Body of pancreas (tissue), 4 donors: ENCODE results near the gene SLC7A4. TPM values are rescaled to one million over a fixed set of nuclear protein-coding genes. Genes with fewer than 3 reads are reported as not detected.

ENCODE experiments used
- ATAC-seq: fragments of 150-250 bp; one replicate; pipeline ENCODE4 v1.9.1; 2016
- DNase-seq, 4 donors: peaks; one replicate each; pipeline ENCODE4 v3.0.0-alpha.2; 2019
- H3K27ac ChIP-seq, 4 donors: fragments of 200-600 bp; sonication (generic); 1 replicate in 3 of 4; 2 replicates in 1 of 4; pipeline versions ENCODE4 v1.5.1 to v1.6.1; 2016 to 2019; ENCODE audit warnings: mild to moderate bottlenecking in 1 of 4, mixed read lengths in 1 of 4, moderate library complexity in 1 of 4
- H3K27me3 ChIP-seq, 2 donors: fragments of 200-600 bp; sonication (generic); one replicate each; pipeline ENCODE4 v1.6.0; 2016; ENCODE audit warnings: mild to moderate bottlenecking in 1 of 2
- H3K36me3 ChIP-seq, 2 donors: fragments of 200-600 bp; sonication (generic); replicated peaks in 1 of 2; 2 replicates each; pipeline ENCODE4 v1.5.1; 2016; ENCODE audit warnings: low read depth in 2 of 2; ENCODE audit not compliant: insufficient read depth in 1 of 2
- H3K4me1 ChIP-seq: fragments of 200-600 bp; sonication (generic); one replicate; pipeline ENCODE4 v1.6.0; 2016
- H3K4me3 ChIP-seq, 2 donors: fragments of 200-600 bp; sonication (generic); 1 replicate in 1 of 2; 2 replicates in 1 of 2; pipeline ENCODE4 v1.5.1; 2016 to 2019
- H3K9me3 ChIP-seq, 3 donors: fragments of 200-600 bp; sonication (generic); 1 replicate in 2 of 3; 2 replicates in 1 of 3; pipeline ENCODE4 v1.5.1; 2016
- POLR2A ChIP-seq, 3 donors: fragments of 450-650 bp; IDR thresholded peaks; one replicate each; pipeline ENCODE4 v1.6.1; 2016; ENCODE audit warnings: antibody characterized with exemption in 3 of 3, mild to moderate bottlenecking in 2 of 3
- WGBS, 2 donors: methylation state at CpG; one replicate each; pipeline ENCODE4 v1.1.5; 2017; 5-methylcytosine and 5-hydroxymethylcytosine counted together
- intact Hi-C: fragments of 100-400 bp; cut with DNase I; formaldehyde crosslinking; loops from one replicate; pipeline ENCODE4 v1.15.1; 2023
- total RNA-seq, 2 donors: library from RNA; depleted of rRNA; stranded (reverse); fragments of >200 nt; gene quantifications; one replicate each; pipeline ENCODE4 v1.1.0, GENCODE V29; 2016
- TF ChIP-seq, protein P1 (sequence below), 7 experiments: fragments of 450-650 bp in 4 of 7; fragments of 200-600 bp in 3 of 7; sonication (generic) in 3 of 7; IDR thresholded peaks; one replicate each; pipeline ENCODE4 v1.5.1; 2016 to 2019; ENCODE audit warnings: antibody characterized with exemption in 7 of 7

SLC7A4 gene
- total RNA-seq, 2 donors from 2014 or later: 1.3 to 1.8 TPM

DNA sequence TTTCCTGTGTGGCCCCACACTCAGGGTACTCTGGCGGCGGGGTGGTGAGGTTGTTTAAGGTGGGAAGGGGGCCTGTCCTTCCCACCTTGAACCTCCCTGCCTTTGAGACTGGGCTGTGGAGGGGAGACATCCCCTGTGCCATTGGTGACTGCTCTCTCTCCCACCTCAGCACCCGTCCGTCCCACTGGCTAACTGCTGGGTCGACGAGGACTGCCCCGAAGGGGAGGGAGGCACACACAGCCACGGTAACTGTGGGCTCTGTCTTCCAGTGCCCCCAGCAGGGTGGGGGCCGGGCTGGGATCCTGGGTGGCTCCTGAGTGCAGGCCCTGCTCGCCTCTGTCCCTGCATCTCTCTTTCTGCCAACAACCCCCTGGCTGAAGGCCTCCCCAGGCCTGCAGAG is 9.9 kb downstream of the SLC7A4 start:
- Histone ChIP-seq H3K36me3 (no peaks in the 10 kb centered on the region), H3K9me3 (no peaks in the 10 kb centered on the region), H3K27me3 (no peaks in the 10 kb centered on the region), H3K4me3 (no peak overlapping the region), H3K4me1 (no peaks in the 10 kb centered on the region), H3K27ac (no peak overlapping the region)
- DNase-seq (no peak), ATAC-seq (no peak)
- TF ChIP-seq, protein P1, sequence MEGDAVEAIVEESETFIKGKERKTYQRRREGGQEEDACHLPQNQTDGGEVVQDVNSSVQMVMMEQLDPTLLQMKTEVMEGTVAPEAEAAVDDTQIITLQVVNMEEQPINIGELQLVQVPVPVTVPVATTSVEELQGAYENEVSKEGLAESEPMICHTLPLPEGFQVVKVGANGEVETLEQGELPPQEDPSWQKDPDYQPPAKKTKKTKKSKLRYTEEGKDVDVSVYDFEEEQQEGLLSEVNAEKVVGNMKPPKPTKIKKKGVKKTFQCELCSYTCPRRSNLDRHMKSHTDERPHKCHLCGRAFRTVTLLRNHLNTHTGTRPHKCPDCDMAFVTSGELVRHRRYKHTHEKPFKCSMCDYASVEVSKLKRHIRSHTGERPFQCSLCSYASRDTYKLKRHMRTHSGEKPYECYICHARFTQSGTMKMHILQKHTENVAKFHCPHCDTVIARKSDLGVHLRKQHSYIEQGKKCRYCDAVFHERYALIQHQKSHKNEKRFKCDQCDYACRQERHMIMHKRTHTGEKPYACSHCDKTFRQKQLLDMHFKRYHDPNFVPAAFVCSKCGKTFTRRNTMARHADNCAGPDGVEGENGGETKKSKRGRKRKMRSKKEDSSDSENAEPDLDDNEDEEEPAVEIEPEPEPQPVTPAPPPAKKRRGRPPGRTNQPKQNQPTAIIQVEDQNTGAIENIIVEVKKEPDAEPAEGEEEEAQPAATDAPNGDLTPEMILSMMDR (IDR thresholded peaks at IDR 0.05): no peak
- no peak for TF ChIP-seq POLR2A (IDR thresholded peaks at IDR 0.05)
- intact Hi-C loops: no loop called here
- WGBS, 2 donors: 68 to 88% methylated on average over 2 to 10 of the region's 10 CpGs

DNA sequence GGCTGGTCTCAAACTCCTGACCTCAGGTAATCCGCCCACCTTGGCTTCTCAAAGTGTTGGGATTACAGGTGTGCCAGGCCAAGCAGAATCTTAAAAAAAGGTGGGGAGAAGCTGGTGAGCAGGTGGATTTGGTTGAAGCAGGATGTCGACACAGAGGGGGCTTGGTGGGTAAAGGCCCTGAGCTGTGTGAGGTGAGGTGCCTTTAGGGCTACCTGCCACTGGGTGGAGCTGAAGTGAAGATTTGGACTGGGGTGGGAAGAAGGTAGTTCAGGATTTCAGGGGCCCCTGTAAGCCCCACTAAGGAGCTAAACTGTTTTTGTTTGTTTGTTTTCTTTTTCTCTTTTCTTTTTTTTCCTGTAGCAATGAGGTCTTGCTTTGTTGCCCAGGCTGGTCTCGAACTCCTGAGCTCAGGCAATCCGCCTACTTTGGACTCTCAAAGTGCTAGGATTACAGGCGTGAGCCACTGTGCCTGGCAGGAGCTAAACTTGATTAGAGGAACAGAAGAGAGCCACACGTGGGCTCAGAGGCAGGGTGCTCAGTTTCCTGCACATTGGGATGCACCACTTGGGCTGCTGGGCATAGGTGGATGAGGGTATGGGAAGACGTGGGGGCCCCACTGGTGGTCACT is 11.4 kb downstream of the SLC7A4 start:
- ATAC-seq (no peak), DNase-seq (no peak)
- H3K4me1 ChIP-seq: no peaks in the 10 kb centered on the region
- intact Hi-C loops: no loop called here
- 45 to 50% methylated on average over 7 of the region's 7 CpGs for WGBS, 2 donors
- TF ChIP-seq POLR2A (IDR thresholded peaks at IDR 0.05): no peak
- TF ChIP-seq, protein P1 (IDR thresholded peaks at IDR 0.05): peak in 2 of 7 experiments; percentile 7 to 9
- H3K27ac ChIP-seq: no peak overlapping the region
- H3K36me3 ChIP-seq: no peaks in the 10 kb centered on the region
- H3K4me3 ChIP-seq: no peak overlapping the region
- no peaks in the 10 kb centered on the region for H3K27me3 ChIP-seq
- no peaks in the 10 kb centered on the region for H3K9me3 ChIP-seq

DNA sequence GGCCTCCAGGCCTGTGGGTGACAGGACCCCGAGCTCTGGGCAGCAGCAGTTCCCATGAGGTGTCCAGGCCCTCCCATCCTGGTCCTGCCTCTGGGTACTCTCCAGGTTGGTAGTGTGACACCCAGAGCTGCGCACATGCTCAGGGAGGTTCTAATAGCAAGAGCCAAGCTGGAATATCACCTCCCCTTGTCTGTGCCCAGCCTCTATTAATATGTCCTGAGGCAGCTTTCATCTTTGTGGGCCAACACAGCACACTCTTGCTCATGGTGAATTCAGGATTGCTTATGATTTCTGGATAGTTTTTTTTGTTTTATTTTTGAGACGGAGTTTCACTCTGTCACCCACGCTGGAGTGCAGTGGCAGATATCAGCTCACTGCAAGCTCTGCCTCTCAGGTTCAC is 14.0 kb downstream of the SLC7A4 start:
- peaks cover 16% of the 10 kb centered on the region for H3K4me1 ChIP-seq
- no peak for DNase-seq
- H3K27ac ChIP-seq: no peak overlapping the region
- no peak overlapping the region for H3K4me3 ChIP-seq
- TF ChIP-seq, protein P1 (IDR thresholded peaks at IDR 0.05): no peak
- no peak for TF ChIP-seq POLR2A (IDR thresholded peaks at IDR 0.05)
- 89 to 92% methylated on average over 3 to 4 of the region's 4 CpGs for WGBS, 2 donors
- H3K27me3 ChIP-seq: no peaks in the 10 kb centered on the region
- no peaks in the 10 kb centered on the region for H3K9me3 ChIP-seq
- no peak for ATAC-seq
- intact Hi-C loops: loop anchor here (10.0 kb wide), 1 partner anchor 54 kb away; the partner anchor contains the start of gene AIFM3
- no peaks in the 10 kb centered on the region for H3K36me3 ChIP-seq

DNA sequence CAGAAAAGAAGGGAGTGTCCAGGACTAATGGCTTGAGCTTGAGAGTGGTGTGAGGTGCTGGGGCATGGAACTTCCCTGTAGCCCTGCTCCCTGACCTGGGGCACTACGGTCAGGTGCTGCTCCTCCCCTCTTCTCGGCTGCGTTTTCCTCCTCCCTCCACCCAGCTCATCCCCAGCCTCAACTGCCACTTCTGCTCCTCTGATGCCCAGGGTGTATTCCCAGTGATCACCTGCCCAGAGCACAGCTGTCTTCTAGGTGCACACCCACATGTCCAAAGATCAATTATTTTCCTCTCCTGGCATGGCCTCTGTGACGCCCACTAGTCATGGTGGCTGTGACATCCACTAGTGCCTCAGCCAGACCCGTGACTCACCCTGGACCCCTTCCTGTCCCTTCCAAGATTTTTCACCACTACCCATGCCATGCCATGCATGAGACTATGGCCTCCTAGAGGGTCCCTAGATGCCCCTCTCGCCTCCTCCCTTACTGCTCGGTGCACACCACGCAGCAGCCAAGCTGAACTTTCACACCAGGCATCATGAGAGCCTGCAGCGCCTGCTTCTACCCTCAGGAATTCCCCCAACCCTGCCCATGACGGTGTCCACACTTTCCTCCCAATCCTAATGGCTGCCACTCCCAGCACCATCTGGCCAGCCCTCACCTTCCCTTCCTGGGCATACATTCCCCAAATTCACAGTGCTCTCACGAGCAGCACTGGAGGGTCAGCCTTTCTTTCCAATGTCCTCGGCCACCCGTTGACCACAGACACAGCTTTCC is 15.5 kb downstream of the SLC7A4 start:
- 71 to 72% methylated on average over 13 of the region's 13 CpGs for WGBS, 2 donors
- Histone ChIP-seq H3K27me3 (no peaks in the 10 kb centered on the region), H3K4me3 (no peak overlapping the region), H3K4me1 (peaks cover 16% of the 10 kb centered on the region), H3K27ac (no peak overlapping the region), H3K36me3 (no peaks in the 10 kb centered on the region), H3K9me3 (no peaks in the 10 kb centered on the region)
- intact Hi-C loops: loop anchor here (10.0 kb wide), 1 partner anchor 52 kb away; the partner anchor contains the start of gene AIFM3
- TF ChIP-seq POLR2A (IDR thresholded peaks at IDR 0.05): no peak
- TF ChIP-seq, protein P1 (IDR thresholded peaks at IDR 0.05): no peak
- no peak for ATAC-seq
- no peak for DNase-seq
